GM18508 (cell line): Measurements from ENCODE around the gene PRKCQ.

ENCODE experiments used
- ATAC-seq: cut with Tn5 transposase; IDR thresholded peaks from one replicate; pipeline ENCODE4 v1.9.1; 2021; ENCODE audit warnings: moderate number of reproducible peaks; ENCODE audit not compliant: insufficient read depth, unreplicated experiment

The PRKCQ gene

DNA sequence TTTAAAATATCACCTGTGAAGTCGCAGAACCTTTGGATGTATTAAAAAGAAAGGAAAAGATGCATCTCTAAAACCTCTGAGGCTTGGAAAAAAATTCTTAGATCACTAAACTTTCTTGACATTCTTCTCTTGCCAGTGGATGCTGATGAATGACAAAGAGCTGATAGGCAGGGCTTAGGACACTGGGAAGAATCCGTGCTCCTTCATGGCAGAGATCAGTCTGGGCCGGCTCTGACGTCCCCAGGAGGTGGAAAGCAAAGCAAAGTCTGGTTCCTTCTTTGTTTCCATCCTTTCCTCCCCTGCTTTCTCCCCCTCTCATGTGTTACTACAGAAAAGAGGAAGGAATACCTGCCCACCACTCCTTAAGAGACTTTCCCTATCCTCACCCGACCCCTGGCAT, 161.9 kb downstream of the PRKCQ start:
- no peak for ATAC-seq

DNA sequence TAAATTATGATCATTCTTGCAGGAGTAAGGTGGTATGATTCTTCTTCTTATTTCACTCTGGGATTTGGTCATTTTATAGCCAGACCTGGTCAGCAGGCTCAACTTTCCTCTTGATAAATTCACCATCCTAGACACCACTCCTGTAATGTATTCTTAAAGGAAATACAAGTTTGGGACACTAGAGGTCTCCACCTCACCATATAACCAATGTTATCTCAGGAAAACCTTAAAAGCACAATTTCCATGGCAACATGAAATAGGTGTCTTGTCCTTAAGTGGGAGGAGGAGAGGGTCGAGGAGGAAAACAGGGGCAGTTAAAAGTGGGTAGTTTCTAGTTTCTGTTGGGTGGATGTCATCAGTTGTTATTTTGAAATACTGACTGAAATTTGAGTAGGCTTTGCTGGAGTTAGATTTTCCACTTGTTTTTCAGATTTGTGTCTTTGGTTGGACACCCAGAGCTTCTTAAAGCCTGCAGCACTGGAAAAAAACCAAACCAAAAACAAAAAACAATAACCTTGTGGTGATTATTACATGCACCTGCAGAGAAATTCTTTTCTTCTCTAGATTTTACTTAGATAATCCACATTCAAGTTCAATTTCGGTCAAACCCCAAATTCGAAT, 163.1 kb downstream of the PRKCQ start:
- no peak for ATAC-seq

DNA sequence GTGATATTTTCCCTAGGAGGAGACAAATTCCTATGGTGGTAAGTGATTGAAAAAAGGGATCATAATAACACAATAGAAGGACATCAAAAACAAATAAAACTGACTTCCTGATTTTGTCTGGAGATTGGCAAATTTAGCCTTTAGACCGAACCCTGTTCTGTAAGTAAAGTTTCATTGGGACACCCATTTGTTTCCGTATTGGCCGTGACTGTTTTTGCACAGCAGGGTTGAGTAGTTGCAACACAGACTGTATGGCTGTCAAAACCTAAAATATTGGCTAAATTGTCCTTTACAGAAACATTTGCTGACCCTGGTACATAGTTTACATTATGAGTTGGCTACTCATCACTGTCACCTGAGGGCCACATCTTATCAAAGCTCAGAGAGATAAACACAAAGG, 168.6 kb downstream of the PRKCQ start:
- no peak for ATAC-seq

DNA sequence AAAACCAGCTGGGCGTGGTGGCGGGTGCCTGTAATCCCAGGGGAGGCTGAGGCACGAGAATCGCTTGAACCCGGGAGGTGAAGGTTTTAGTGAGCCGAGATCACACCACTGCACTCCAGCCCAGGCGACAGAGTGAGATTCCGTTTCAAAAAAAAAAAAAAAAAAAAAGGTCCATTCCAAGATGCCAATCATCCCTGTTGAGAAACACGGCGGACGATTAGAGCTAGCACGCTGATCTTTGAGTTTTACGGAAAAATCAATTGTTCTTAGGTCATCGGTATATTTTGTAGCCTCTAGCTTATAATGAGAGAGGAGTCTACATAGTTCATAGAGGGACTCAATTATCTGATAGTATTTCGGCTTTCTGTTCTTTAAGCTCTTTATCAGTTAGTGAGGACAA, 169.2 kb downstream of the PRKCQ start:
- no peak for ATAC-seq

DNA sequence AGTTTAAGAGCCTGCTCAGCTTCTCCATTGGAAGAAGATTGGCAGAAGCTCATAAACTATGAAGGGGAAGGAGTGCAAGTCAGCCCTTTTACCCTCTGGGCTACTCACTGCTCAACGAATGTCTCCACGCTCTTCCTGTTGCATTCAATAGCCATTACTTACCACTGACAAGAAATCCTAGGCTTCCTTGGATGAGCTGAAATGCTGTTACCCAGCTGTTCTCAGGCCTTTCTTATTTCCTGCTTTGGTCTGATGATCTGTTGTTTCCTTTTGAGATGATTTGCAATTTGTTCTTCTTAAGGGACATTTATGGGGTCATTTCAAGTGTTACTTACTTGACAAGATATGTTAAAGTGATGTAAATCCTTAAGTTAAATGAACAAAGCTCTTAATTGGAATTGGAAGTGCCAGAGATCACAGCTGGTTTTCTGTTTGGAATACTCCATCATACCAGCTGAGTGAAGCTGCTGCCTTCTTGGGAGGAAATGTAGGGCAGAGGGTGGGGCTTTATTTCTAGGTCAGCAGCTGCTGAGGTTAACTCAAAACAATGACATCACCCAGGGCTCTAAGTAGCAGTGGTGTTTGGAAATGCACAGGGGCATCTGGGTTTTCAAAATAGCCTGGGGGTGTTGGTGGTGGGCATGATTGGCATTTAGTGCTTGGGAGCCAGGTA, 170.0 kb downstream of the PRKCQ start:
- ATAC-seq, result no peak

DNA sequence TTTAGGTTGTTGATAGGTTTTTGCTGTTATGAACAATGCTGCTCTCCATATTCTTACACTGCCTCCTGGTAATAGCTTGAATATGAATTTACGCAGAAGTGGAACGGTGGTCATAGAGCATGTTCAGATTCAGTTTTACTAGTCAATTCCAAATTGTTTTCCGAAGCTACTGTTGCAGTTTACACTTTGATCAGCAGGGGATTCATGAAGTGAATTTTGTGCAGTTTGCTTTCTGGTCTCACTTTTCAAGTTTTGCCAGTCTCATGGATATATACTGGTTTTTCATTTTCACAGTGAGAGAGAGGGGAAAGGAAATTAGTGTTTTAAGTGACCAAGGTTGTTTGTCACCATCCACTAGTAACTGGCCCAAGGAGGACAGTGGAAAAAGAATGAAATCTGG, 171.3 kb downstream of the PRKCQ start:
- no peak for ATAC-seq

DNA sequence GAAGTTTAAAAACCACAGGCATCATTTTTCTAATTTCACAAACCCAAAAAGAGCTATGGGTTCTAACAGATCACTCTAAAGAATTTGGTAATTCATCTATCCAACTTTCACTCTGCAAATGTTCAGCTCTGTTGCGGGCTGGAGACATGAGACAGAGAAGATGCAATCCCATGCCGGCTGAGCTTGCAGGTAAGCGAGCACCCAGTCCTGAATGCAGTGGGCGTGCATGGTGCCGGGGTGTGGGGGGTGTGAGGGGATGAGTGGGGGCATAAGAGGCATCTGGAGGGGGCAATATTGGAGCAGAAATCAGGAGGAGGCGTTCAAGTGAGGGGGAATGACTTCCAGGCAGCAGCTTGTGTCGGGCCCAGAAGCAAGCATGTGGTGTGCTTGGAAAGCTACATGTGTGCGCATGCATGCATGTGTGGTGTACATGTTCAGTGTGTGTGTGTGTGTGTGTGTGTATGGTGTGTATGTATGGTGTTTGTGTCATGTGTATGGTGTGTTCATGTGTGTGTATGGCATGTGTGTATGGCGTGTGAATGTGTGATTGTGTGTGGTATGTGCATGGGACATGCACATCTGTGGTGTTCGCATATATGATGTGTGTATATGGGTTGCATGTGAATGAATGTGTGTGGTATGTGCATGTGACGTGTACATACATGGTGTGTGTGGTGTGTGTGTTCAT, 172.9 kb downstream of the PRKCQ start:
- no peak for ATAC-seq

DNA sequence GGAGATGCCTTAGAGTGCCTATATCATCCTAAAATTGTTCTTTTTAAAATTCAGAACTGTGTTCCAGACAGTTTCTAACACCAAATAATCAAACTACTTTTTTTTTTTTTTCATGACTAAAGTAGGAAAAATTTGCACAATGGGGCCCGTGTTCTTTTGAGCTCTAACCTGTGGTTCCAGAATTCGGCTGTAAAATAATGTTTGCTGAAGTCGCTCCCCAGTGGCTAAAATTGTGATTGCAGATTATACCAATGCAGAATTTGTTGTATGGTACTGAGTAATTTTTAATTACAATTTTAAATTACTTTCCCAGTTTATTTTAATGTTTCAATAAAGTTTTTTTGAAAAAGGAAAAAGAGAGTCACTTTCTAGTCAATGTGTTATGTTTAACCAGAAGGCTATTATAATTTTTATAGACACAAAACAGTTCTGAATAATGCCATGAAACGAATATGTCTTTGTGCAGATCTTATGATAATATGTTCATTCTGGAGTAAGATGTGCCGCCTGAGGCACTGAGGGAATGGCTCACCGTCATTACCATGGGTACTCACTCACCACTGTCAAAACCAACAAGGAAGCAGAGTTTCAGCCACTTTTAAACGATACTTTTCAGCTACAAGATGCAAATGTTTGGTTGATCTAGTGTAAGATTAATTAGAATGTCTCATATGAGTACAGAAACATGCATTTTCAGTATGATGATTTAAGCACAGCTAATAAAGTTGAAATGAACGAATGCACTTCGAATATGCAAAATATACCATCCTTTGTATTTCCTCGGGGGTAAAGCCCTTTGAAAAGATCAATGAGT, 173.6 kb downstream of the PRKCQ start:
- ATAC-seq, result no peak

DNA sequence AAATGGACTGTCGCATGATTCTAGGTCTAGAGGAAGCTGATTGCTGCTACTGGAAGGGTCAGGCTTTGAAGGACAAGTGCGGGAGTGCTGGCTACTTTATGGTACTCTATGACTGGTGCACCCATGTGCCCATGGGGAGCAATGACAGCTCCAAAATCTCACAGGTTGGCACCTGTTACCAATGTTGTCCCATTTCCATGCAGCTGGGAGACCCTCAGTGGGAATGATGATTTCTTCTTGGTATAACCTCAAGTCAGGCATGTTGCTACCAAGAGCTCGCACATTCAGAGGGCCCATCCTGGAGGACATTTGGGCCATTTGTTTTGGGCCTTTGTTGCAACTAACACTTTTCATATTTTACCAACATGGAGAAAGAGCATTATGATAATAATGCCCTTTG, 174.4 kb downstream of the PRKCQ start:
- ATAC-seq, result no peak

DNA sequence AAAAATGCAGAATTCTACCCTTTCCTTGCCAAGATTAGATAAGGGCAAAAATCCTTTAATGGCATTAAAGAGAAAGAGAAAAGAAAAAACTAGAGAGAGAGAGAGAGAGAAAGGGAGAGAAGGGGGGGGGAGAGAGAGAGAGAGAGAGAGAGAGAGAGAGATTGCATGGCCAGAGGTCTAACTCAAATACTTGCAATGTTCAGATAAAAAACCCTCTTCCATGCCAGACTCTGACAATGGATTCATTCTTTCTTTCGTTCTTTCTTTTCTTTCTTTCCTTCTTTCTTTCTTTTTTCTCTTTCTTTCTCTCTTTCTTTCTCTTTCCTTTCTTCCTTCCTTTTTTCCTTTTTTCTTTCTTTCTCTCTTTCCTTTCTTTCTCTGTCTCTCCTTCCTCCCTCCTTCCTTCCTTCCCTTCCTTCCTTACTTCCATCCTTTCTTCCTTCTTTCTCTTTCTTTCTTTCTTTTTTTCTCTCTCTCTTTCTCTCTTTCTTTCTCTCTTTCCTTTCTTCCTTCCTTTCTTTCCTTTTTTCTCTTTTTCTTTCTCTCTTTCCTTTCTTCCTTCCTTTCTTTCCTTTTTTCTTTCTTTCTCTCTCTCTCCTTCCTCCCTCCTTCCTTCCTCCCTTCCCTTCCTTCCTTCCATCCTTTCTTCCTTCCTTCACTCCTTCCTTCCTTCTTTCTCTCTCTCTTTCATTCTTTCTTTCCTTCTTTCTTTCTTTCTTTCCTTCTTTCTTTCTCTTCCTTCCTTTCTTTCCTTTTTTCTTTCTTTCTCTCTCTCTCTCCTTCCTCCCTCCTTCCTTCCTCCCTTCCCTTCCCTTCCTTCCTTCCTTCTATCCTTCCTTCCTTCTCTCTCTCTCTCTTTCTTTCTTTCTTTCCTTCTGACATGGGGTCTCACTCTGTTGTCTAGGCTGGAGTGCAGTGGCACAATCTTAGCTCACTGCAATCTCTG, 175.7 kb downstream of the PRKCQ start:
- no peak for ATAC-seq

DNA sequence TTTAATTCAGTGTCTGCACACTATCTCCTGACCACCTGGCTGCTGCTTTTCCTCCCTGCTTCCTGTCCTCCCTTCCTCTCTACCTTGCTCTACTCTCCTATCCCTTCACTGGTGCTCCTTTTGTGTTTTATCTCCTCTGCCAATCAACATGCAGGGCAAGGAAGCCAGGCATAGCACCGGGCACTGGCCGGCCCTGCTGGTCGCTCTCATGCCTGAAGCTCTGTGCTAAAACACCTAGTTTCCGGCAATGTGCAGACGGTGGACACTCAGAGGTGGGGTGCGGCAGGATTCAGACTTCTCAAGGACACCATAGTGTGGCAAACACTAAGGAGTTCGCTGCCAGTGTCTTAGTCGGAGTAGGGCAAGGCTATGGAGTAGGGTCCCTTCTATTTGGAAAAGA, 177.1 kb downstream of the PRKCQ start:
- ATAC-seq, result no peak

DNA sequence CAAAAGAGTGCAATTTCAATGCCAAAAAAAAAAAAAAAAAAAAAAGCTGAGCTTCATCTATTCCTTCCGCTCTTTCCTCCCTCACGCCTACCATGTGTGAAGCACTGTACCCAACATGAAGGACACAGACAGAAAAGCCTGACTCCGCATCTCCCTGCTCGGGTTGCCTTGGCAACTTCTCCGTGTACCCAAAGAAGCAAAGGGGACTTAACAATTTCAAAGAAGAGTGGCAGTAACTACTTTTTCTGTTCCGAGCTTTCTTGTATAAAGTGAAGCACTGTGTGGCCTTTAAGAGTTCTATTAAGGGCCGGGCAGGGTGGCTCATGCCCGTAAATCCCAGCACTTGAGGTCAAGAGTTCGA, 177.7 kb downstream of the PRKCQ start:
- ATAC-seq, result no peak

DNA sequence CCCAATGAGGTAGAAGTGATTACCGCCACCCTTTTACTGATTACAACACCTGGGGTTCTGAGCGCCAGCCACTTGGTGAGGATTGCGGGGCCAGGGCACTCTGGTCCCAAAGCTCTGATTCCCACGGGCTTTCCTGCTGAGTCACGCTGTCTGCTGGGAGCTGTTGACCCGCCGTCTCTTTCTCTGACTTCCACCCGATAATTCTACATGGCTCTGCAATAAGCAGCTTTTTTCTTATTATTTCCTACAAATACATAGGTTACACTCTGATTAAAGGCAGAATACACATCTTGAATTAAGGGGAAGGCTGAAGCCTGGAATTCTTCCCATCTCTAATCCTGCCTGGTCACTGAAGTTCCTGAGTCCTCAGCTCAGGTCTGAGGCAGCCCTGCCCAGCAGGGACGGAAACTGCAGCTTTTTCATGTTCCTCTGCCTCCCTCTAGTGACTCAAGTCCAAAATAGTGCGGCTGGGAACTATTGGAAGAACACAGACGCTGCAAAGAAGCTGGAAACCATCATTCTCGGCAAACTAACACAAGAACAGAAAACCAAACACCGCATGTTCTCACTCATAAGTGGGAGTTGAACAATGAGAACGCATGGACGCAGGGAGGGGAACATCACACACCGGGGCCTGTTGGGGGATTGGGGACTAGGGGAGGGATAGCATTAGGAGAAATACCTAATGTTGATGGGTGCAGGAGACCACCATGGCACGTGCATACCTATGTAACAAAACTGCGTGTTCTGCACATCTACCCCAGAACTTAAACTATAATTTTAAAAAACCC, 178.3 kb downstream of the PRKCQ start:
- no peak for ATAC-seq

DNA sequence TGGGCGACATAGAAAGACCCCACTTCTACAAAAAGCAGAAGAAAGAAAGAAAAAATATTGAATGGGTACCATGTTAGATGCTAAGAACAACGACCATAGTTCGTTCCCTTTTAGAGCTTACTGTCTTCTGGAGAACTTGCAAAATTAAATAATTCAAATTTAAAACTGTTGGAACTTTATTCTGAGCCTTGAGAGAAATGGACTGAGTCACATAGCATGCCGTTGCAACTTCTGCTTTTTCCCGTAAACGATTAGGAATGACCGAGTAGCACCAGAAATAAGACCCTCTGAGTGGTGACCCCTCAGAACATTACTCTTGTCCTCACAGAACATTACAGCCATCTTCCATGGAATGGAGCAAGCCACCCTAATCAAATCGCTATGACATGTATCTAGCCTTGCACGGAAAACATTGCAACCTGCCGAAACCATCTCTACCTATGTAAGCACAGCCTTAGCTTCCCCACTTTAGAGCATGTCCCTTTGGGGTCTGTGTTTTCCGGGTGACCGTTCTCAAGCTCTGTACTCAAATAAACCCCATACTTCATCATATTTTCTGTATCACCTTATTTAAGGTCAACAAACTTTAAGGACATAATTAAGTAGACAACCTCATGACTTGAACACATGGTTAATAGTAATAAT, 179.1 kb downstream of the PRKCQ start:
- ATAC-seq, result no peak

DNA sequence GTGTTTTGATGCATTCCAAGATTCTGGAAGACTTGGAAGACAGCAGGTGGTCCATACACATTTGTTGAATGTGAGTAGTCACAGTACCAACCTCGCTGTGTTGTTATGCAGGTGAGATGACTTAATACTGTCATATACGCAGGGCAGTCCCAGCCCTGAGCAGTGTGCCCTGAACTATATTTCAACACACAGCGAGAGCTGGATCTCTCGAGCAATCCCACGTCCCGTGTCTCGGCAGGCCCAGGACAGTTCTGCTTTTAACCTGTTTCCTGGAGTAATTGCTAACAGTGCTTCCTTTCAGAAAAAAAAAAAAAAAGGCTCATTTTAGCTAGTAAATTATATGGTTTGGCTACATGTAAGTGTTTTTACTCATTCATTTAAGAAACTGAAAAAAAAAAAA, 179.7 kb downstream of the PRKCQ start:
- ATAC-seq, result no peak

DNA sequence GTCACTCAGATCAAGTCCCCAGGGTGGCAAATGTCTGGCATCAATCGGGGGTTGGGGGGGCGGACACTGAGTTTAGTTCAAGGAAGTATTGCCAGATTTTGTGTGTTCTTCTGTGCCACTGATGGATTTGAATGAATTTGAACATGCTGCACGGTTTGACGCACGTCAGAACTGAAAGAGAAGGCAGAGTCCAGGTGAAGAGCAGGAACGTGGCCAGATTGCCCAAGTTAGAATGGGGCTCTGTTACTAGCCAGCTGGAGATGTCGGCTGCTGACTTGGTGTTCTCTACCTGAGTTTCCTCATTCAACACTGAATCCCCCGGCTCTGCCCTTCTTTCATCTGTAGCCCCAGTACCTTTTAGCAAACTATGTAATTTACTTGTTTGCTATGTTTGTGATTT, 180.2 kb downstream of the PRKCQ start:
- no peak for ATAC-seq

DNA sequence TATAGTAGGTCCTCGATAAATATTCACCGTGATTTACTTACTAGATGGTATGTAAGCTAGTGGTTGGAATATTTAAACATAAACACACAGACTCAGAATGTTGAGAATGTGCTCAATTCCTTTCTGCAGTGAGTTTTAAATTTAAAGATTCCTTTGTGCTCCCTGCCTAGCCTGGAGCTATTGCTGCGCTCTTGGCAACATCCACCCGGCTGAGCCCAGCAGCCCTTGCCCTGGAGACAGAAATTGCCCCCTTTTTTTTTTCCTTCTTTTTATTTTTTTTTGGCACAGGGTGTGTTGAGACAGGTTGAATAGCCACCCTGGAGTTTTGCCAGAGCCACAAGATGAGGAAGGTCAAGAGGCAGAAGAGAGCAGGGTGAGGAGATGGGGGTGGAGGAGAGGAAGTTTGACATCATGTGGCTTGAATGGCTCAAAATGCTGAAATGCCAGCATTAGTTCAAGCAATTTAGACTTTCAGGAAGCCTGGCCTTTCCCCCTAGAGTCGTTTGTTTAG, 180.8 kb downstream of the PRKCQ start:
- ATAC-seq, result no peak

DNA sequence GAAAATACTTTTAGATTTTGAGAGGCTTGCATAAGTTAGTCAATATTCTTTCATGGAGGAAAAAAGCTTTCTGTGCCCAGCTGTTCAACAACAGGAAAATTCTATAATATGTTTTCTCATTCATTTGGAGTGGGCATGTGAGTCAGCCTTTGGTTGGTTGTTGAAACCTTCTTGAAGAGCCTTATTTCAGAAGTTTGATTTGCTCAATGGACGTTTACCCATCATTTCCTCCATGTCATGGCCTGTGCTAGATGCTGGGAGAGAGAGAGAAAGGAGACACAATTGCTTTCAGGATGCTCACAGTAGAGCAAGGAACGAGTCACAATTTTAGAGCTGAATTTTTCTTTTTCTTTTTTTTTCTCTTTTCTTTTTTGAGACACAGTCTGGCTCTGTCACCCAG, 181.7 kb downstream of the PRKCQ start:
- ATAC-seq, result no peak

DNA sequence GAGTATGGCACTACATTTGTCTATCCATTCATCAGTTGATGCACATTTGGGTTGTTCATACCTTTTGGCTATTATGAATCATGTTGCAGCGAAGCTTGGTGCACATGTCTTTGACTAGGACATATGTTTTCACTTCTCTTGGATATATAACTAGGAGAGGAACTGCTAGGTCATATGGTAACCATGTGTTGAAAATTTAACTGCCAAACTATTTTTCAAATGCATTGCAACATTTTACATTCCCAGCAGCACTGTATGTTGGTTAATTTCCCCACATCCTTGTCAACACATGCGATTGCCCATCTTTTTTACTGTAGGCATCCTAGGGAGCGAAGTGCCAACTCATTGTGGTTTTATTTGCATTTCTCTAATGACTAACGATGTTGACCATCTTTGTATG, 183.4 kb downstream of the PRKCQ start:
- no peak for ATAC-seq
